Measurements from ENCODE around the gene ATP11A. TPM values are rescaled to one million over a fixed set of nuclear protein-coding genes. Genes with fewer than 3 reads are reported as not detected.

ATP11A gene
- total RNA-seq, 1 experiment from 2014 or later = 65.3 TPM

DNA sequence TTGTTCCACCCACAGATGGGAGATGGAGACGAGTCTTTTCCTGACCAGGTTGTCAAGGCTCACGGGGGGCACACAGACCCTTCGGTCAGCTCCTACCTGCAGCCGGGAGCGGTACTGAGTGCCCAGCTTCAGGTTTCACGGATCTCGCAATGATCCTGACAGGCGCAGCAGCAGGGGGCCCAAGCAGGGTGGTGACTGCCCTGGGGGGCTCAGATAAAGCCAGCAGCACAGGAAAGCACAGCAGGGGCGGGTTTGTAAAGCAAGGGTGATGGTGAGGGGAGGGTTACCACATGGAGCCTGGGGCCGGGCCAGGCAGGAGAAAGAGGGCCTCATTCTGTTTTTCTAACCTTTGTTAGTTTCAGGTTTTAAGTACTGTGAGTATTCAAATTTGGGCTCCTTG lies 41.7 kb upstream of the ATP11A start:
- H3T11ph ChIP-seq (ENCODE audit: low read length) = no peak overlapping the region
- H2BK12ac ChIP-seq (ENCODE audit: insufficient read length, low read depth, low read length) = no peak overlapping the region
- no peaks in the 10 kb centered on the region for H3K23me2 ChIP-seq (ENCODE audit: insufficient read length, low read depth, low read length, poor library complexity, severe bottlenecking)
- H2BK20ac ChIP-seq (ENCODE audit: low read depth, low read length, poor library complexity, severe bottlenecking) = no peak overlapping the region
- Mint-ChIP-seq H3K4me1 (peaks cover 19 to 21% of the 10 kb centered on the region in 2 experiments), H3K4me3 (no peak overlapping the region; a peak in 1 of 5 replicates), H3K27ac (peak overlapping the region in 1 of 3 experiments; percentile 36; a peak in 1 of 7 replicates), H3K9me3 (no peaks in the 10 kb centered on the region), H3K36me3 (ENCODE audit: insufficient read depth in 1 of 3, low read depth in 3 of 3) (no peaks in the 10 kb centered on the region), H3K27me3 (ENCODE audit: low read depth) (peaks cover 26% of the 10 kb centered on the region)
- H2BK15ac ChIP-seq (ENCODE audit: low read depth, low read length) = no peak overlapping the region
- TF ChIP-seq, protein P1, sequence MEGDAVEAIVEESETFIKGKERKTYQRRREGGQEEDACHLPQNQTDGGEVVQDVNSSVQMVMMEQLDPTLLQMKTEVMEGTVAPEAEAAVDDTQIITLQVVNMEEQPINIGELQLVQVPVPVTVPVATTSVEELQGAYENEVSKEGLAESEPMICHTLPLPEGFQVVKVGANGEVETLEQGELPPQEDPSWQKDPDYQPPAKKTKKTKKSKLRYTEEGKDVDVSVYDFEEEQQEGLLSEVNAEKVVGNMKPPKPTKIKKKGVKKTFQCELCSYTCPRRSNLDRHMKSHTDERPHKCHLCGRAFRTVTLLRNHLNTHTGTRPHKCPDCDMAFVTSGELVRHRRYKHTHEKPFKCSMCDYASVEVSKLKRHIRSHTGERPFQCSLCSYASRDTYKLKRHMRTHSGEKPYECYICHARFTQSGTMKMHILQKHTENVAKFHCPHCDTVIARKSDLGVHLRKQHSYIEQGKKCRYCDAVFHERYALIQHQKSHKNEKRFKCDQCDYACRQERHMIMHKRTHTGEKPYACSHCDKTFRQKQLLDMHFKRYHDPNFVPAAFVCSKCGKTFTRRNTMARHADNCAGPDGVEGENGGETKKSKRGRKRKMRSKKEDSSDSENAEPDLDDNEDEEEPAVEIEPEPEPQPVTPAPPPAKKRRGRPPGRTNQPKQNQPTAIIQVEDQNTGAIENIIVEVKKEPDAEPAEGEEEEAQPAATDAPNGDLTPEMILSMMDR (conservative IDR thresholded peaks at IDR 0.05) = no peak
- H3K18ac ChIP-seq (ENCODE audit: insufficient read length, low read depth, low read length) = no peak overlapping the region
- H3K4me2 ChIP-seq (ENCODE audit: insufficient read depth, insufficient read length, low read length) = no peak overlapping the region
- H3K4ac ChIP-seq (ENCODE audit: low read depth, low read length) = no peak overlapping the region
- no peak overlapping the region for H3K56ac ChIP-seq (ENCODE audit: insufficient read length, low read depth, low read length)
- H3K79me1 ChIP-seq (ENCODE audit: insufficient read depth, low read depth, low read length, poor library complexity, severe bottlenecking) = no peaks in the 10 kb centered on the region
- no peak overlapping the region for H4K91ac ChIP-seq (ENCODE audit: insufficient read length, low read depth, low read length)
- H2BK120ac ChIP-seq (ENCODE audit: low read depth, low read length, poor library complexity, severe bottlenecking) = no peak overlapping the region
- no peak overlapping the region for H3K27ac ChIP-seq (ENCODE audit: insufficient read length, low read depth, low read length)
- H3K9ac ChIP-seq (ENCODE audit: extremely low read depth, insufficient read length, low read length) = no peak overlapping the region
- no CpG with 5 or more reads among the region's 10 CpGs for WGBS (ENCODE audit: extremely low coverage, insufficient read length, low lambda C conversion rate)
- no peak overlapping the region for H2BK5ac ChIP-seq (ENCODE audit: insufficient read length, low read length)
- no peaks in the 10 kb centered on the region for H3K9me3 ChIP-seq (ENCODE audit: control insufficient read depth, low read depth, low read length)
- H3K4me1 ChIP-seq (ENCODE audit: insufficient read depth, low read length) = no peaks in the 10 kb centered on the region
- H3K14ac ChIP-seq (ENCODE audit: insufficient read depth, low read length) = no peak overlapping the region
- H2AK5ac ChIP-seq (ENCODE audit: insufficient read length, low read length) = no peak overlapping the region
- H3K23ac ChIP-seq (ENCODE audit: insufficient read length, low read depth, low read length) = no peak overlapping the region
- no peak overlapping the region for H2AFZ ChIP-seq (ENCODE audit: low read length)
- H4K8ac ChIP-seq (replicated peaks; ENCODE audit: insufficient read length, low read depth, low read length) = no peak overlapping the region
- DNase-seq = no peak
- H4K20me1 ChIP-seq (ENCODE audit: control insufficient read depth, insufficient read depth, insufficient read length) = no peaks in the 10 kb centered on the region
- H3K79me2 ChIP-seq (ENCODE audit: insufficient read depth, low read length) = no peaks in the 10 kb centered on the region
- no peak overlapping the region for H4K5ac ChIP-seq (ENCODE audit: insufficient read length, low read depth, low read length)
- H3K27me3 ChIP-seq (ENCODE audit: insufficient read depth, low read length) = no peaks in the 10 kb centered on the region; the same call in 1 of the 2 replicates

Measured in H9 (cell line).